Calu3 (cell line): ENCODE measurements around the gene DAZAP2. TPM values are rescaled to one million over a fixed set of nuclear protein-coding genes. Genes with fewer than 3 reads are reported as not detected.
"Not testable (repeated sequence)": the region's sequence is repeated elsewhere in the genome, so short reads cannot be mapped to it uniquely, and the experiment has no call there.

Experiments used
- BruUV-seq: library from RNA; stranded (reverse); fragments of 400-500 nt; replicated peaks from 2 replicates; lab custom pipeline; 2021; lab: Mats Ljungman, UMichigan
- CTCF ChIA-PET: fragments of 300-600 bp; sonication (Branson Sonifier 250); formaldehyde crosslinking; loops from one replicate; lab custom pipeline; 2022; ENCODE audit warnings: antibody characterized with exemption; lab: Charles Lee
- DNase-seq: peaks from one replicate; pipeline ENCODE4 v3.0.0; 2022
- H3K27ac Mint-ChIP-seq: one replicate; pipeline ENCODE4 v1.8.0; 2022; ENCODE audit warnings: mixed read lengths; ENCODE audit not compliant: unreplicated experiment
- H3K27me3 Mint-ChIP-seq: one replicate; pipeline ENCODE4 v1.8.0; 2022; ENCODE audit warnings: mixed read lengths; ENCODE audit not compliant: unreplicated experiment
- H3K36me3 Mint-ChIP-seq: one replicate; pipeline ENCODE4 v1.8.0; 2022; ENCODE audit warnings: mild to moderate bottlenecking, moderate library complexity, mixed read lengths; ENCODE audit not compliant: insufficient read depth, unreplicated experiment
- H3K4me1 Mint-ChIP-seq: one replicate; pipeline ENCODE4 v1.8.0; 2022; ENCODE audit warnings: mild to moderate bottlenecking, low read depth, mixed read lengths; ENCODE audit not compliant: unreplicated experiment
- H3K4me3 Mint-ChIP-seq: one replicate; pipeline ENCODE4 v1.8.0; 2022; ENCODE audit warnings: mild to moderate bottlenecking, low read depth, moderate library complexity, mixed read lengths; ENCODE audit not compliant: unreplicated experiment
- H3K9me3 Mint-ChIP-seq: one replicate; pipeline ENCODE4 v1.8.0; 2022; ENCODE audit warnings: low read depth, mixed read lengths; ENCODE audit not compliant: unreplicated experiment
- intact Hi-C: fragments of 100-400 bp; cut with micrococcal nuclease; formaldehyde crosslinking; loops from one replicate; pipeline ENCODE4 v1.10.0; 2022; ENCODE audit not compliant: unreplicated experiment
- total RNA-seq: library from RNA; stranded (reverse); gene quantifications from 2 replicates; pipeline ENCODE4 v1.2.3, GENCODE V29; 2022
- TF ChIP-seq, protein P1 (sequence below): fragments of 200-600 bp; IDR thresholded peaks from one replicate; pipeline ENCODE4 v1.8.0; 2022; ENCODE audit warnings: antibody characterized with exemption; ENCODE audit not compliant: unreplicated experiment

DAZAP2 gene
- total RNA-seq, 1 experiment from 2014 or later: 103 TPM

DNA sequence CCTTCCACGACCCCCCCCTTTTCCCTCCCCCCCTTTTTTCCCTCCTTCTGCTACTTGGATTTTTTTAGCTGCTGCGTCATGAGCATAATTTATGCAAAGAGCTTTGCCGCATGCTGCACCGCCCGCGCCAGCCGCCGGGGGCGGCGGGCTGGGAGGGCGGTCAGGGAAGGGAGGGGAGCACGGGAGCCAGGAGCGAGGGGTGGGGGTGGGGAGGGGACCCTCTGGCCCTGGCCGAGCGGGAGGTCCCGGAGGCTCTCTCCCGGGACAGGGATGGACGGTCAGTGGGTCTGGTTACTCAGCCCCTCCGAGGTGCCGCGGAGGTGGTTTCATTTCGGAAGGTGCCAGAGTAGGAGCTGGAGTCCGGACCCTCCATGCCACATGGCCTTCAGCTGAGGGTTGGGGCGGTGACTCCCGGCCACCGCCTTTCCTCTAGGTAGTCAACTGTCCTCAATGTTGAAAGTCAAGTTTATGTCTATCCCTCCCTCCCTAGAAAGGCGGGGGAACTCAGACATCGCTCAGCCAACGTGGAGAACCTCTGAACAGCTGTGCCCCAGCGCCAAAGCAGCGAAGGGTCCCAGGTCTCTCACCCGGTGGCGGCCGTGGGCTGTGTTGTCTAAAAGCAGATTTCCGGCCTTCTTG is 20.5 kb upstream of the DAZAP2 start, which contains the start of gene POU6F1:
TSS of gene POU6F1 (minus strand) at position 95 of the 639 bp plus-strand sequence. CDS start 11,226 bp downstream, outside the sequence.
- Mint-ChIP-seq H3K36me3 (peaks cover 11% of the 10 kb centered on the region), H3K9me3 (no peaks in the 10 kb centered on the region), H3K27ac (peak within 1 kb of the TSS; percentile 80), H3K4me1 (peaks cover 16% of the 10 kb centered on the region), H3K4me3 (peak within 1 kb of the TSS; percentile 69), H3K27me3 (no peaks in the 10 kb centered on the region)
- CTCF ChIA-PET: interaction anchor here (0.6 to 1.4 kb wide), 8 partner anchors 20 to 657 kb away, joined by 3 to 7 read pairs (median 4); partner anchors contain the start of gene DAZAP2
- no TSS peak for BruUV-seq
- peak; percentile 65 for DNase-seq
- TF ChIP-seq, protein P1, sequence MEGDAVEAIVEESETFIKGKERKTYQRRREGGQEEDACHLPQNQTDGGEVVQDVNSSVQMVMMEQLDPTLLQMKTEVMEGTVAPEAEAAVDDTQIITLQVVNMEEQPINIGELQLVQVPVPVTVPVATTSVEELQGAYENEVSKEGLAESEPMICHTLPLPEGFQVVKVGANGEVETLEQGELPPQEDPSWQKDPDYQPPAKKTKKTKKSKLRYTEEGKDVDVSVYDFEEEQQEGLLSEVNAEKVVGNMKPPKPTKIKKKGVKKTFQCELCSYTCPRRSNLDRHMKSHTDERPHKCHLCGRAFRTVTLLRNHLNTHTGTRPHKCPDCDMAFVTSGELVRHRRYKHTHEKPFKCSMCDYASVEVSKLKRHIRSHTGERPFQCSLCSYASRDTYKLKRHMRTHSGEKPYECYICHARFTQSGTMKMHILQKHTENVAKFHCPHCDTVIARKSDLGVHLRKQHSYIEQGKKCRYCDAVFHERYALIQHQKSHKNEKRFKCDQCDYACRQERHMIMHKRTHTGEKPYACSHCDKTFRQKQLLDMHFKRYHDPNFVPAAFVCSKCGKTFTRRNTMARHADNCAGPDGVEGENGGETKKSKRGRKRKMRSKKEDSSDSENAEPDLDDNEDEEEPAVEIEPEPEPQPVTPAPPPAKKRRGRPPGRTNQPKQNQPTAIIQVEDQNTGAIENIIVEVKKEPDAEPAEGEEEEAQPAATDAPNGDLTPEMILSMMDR: peak; percentile 24
- intact Hi-C loops: no loop called here

GRCh38 chr12:51218607-51219161 is 19.9 kb upstream of the DAZAP2 start:
- BruUV-seq: no TSS peak
- no peaks in the 10 kb centered on the region for H3K9me3 Mint-ChIP-seq
- peak overlapping the region; percentile 80 for H3K27ac Mint-ChIP-seq
- peak; percentile 19 for DNase-seq
- CTCF ChIA-PET: interaction anchor here (0.9 to 1.4 kb wide), 5 partner anchors 20 to 656 kb away, joined by 3 to 7 read pairs (median 5); partner anchors contain the start of gene DAZAP2
- TF ChIP-seq, protein P1: no peak
- peaks cover 16% of the 10 kb centered on the region for H3K4me1 Mint-ChIP-seq
- no peaks in the 10 kb centered on the region for H3K27me3 Mint-ChIP-seq
- intact Hi-C loops: no loop called here
- peaks cover 11% of the 10 kb centered on the region for H3K36me3 Mint-ChIP-seq
- H3K4me3 Mint-ChIP-seq: peak overlapping the region; percentile 69

- H3K4me1 Mint-ChIP-seq: peaks cover 16% of the 10 kb centered on the region
- no peaks in the 10 kb centered on the region for H3K9me3 Mint-ChIP-seq
- TSS peak; percentile 47 for BruUV-seq
- intact Hi-C loops: no loop called here
- DNase-seq: no peak
- H3K27me3 Mint-ChIP-seq: no peaks in the 10 kb centered on the region
- H3K36me3 Mint-ChIP-seq: peaks cover 11% of the 10 kb centered on the region
- CTCF ChIA-PET: no interaction called here
- TF ChIP-seq, protein P1: no peak
- H3K27ac Mint-ChIP-seq: no peak overlapping the region
- H3K4me3 Mint-ChIP-seq: peak overlapping the region; percentile 69
Measured at GRCh38 chr12:51219322-51219721, 19.3 kb upstream of the DAZAP2 start.

DNA sequence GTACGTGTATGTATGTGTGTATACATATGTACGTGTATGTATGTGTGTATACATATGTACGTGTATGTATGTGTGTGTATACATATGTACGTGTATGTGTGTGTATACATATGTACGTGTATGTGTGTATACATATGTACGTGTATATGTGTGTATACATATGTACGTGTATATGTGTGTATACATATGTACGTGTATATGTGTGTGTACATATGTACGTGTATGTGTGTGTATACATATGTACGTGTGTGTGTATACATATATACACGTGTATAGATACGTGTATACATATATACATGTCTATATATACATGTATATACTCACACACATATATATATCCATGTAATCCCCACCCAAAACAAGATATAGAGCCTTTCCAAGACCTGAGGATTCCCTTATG is 18.8 kb upstream of the DAZAP2 start:
- DNase-seq, H3K27me3 Mint-ChIP-seq, H3K27ac Mint-ChIP-seq, H3K9me3 Mint-ChIP-seq, BruUV-seq, CTCF ChIA-PET, intact Hi-C loops, H3K4me3 Mint-ChIP-seq: not testable (repeated sequence)
- H3K4me1 Mint-ChIP-seq: peaks cover 16% of the 10 kb centered on the region
- H3K36me3 Mint-ChIP-seq: peaks cover 11% of the 10 kb centered on the region
